C4-2B (cell line): ENCODE measurements around the gene CMIP.

Experiments used
- CTCF ChIP-seq: fragments of 450-650 bp; conservative IDR thresholded peaks from 2 replicates; pipeline ENCODE4 v1.5.1; 2017; ENCODE audit warnings: mild to moderate bottlenecking
- ZFX ChIP-seq: fragments of 450-650 bp; IDR thresholded peaks from 2 replicates; pipeline ENCODE4 v1.6.1; 2017

GRCh38 chr16:81473066-81473488 is 28.5 kb downstream of the CMIP start:
- TF ChIP-seq CTCF = no peak
- TF ChIP-seq ZFX = no peak
